ENCODE data around the gene GALNT14. TPM values are rescaled to one million over a fixed set of nuclear protein-coding genes. Genes with fewer than 3 reads are reported as not detected.

Gene GALNT14
- total and polyA plus RNA-seq, 8 donors = 1.5 to 8.3 (median 5.3) TPM

GRCh38 chr2:30958193-30958917 is 179.9 kb downstream of the GALNT14 start:
- ATAC-seq = no peak

GRCh38 chr2:30957591-30957990 is 180.6 kb downstream of the GALNT14 start:
- intact Hi-C loops (cut with DNase I) = no loop called here
- H3K4me3 ChIP-seq = no peak overlapping the region
- no peak overlapping the region for H3K27ac ChIP-seq
- DNase-seq (no peak), ATAC-seq (no peak)
- no peak for TF ChIP-seq CTCF (IDR thresholded peaks at IDR 0.05)
- no peaks in the 10 kb centered on the region for H3K9me3 ChIP-seq
- H3K27me3 ChIP-seq = no peaks in the 10 kb centered on the region
- H3K4me1 ChIP-seq = no peaks in the 10 kb centered on the region
- H3K36me3 ChIP-seq = peaks cover 0 to 3% of the 10 kb centered on the region in 2 donors

More at GRCh38 chr2:30958193-30958917, 179.9 kb downstream of the GALNT14 start:
- peaks cover 0 to 3% of the 10 kb centered on the region in 2 donors for H3K36me3 ChIP-seq
- no peak overlapping the region for H3K27ac ChIP-seq
- no peak for DNase-seq
- no peaks in the 10 kb centered on the region for H3K9me3 ChIP-seq
- no peaks in the 10 kb centered on the region for H3K27me3 ChIP-seq
- H3K4me1 ChIP-seq = no peaks in the 10 kb centered on the region
- intact Hi-C loops (cut with DNase I) = no loop called here
- TF ChIP-seq CTCF (IDR thresholded peaks at IDR 0.05) = no peak
- no peak overlapping the region for H3K4me3 ChIP-seq

DNA sequence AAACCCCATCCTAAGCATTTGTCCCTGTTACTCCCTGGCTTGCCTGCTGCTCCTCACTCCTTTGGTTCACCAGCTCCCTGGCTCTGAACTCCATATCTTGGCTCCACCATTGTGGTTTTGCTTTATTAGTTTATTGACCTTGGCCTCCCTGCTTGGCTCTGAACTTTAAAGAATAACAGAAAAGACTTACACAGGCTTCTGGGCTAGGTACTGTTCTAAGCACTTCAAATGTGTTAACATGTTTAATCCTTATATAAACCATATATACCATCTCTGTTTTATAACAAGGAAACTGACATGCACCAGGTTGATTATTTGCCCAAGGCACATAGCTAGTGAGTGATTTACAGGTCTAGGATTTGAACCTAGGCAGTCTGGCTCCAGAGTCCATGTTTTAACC is 181.2 kb downstream of the GALNT14 start:
- peaks cover 0 to 3% of the 10 kb centered on the region in 2 donors for H3K36me3 ChIP-seq
- no peak for ATAC-seq
- intact Hi-C loops (cut with DNase I) = no loop called here
- no peaks in the 10 kb centered on the region for H3K4me1 ChIP-seq
- DNase-seq = no peak
- no peaks in the 10 kb centered on the region for H3K27me3 ChIP-seq
- H3K27ac ChIP-seq = no peak overlapping the region
- TF ChIP-seq CTCF (IDR thresholded peaks at IDR 0.05) = no peak
- no peak overlapping the region for H3K4me3 ChIP-seq
- no peaks in the 10 kb centered on the region for H3K9me3 ChIP-seq

DNA sequence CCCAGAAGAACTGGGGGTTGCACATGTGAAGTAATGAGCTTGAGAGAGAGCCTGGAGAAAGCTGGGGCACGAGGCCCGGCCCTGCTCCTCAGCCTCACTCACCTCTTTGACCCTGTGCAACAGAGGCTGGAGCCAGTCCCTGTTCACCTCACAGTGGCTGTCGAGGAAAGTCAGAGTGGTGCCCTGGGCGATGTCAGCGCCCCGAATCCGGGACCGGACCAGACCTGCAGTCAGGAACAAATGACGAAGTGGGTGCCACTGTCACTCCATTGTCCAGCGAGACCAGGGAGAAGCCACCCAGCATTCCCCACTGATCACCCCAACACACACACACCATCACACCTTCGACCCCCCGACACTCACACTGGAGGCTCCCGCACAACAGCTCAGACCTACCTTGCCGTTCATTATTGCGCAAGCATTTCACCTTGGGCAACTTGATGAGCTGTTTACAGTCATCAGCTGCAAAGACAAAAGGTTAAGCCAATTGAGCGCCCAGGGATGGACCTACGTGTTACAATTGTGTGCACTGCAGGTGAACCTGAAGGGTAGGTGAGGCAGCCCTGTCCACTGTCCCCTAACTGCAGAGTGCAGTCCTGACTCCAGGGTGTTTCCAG is 182.6 kb downstream of the GALNT14 start:
- intact Hi-C loops (cut with DNase I) = no loop called here
- Histone ChIP-seq H3K36me3 (peaks cover 0 to 3% of the 10 kb centered on the region in 2 donors), H3K9me3 (no peaks in the 10 kb centered on the region), H3K4me3 (no peak overlapping the region), H3K27me3 (no peaks in the 10 kb centered on the region), H3K4me1 (no peaks in the 10 kb centered on the region), H3K27ac (no peak overlapping the region)
- no peak for DNase-seq
- no peak for ATAC-seq
- no peak for TF ChIP-seq CTCF (IDR thresholded peaks at IDR 0.05)

DNA sequence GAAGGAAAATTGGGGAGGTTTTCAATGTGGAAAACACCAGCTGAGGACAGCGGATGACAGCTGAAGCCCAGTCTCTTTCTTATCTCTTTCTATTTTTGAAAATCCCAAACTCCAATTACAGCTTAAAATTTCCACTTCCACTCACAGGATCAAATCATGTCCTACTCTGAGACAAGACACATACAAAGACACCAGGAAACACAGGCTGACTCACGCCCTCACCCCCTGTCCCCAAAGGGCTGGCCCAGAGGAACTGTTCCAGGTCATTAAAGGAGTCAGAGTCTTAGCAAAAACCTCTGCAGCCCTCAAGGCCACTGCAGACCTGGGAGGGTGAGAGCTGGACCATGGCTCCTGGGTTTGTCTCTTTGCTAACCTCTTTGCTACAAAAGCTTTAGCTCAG is 187.9 kb downstream of the GALNT14 start:
- no peak for ATAC-seq
- H3K4me1 ChIP-seq = no peaks in the 10 kb centered on the region
- H3K27ac ChIP-seq = no peak overlapping the region
- intact Hi-C loops (cut with DNase I) = no loop called here
- no peak for DNase-seq
- H3K27me3 ChIP-seq = no peaks in the 10 kb centered on the region
- TF ChIP-seq CTCF (IDR thresholded peaks at IDR 0.05) = no peak
- no peaks in the 10 kb centered on the region for H3K9me3 ChIP-seq
- no peaks in the 10 kb centered on the region for H3K36me3 ChIP-seq
- H3K4me3 ChIP-seq = no peak overlapping the region
